ENCODE measurements around the gene LGALS16.
A peak's percentile ranks its signal among the peaks of the same experiment; 100 is the strongest.
"Not testable (repeated sequence)": the region's sequence is repeated elsewhere in the genome, so short reads cannot be mapped to it uniquely, and the experiment has no call there.

Gene LGALS16

GRCh38 chr19:39655613-39656012 is at the start of gene LGALS16:
Gene LGALS16 (plus strand): TSS chr19:39655913. CDS start chr19:39655962, 49 bp downstream.
- DNase-seq (ENCODE audit: low read depth) = no peak

- DNase-seq (ENCODE audit: low read depth) = no peak
Observed at GRCh38 chr19:39607021-39607420, 48.7 kb upstream of the LGALS16 start.

GRCh38 chr19:39607561-39607960 is 48.2 kb upstream of the LGALS16 start:
- DNase-seq (ENCODE audit: low read depth) = no peak

- no peak for DNase-seq (ENCODE audit: low read depth)
Observed at GRCh38 chr19:39613597-39613996, 42.1 kb upstream of the LGALS16 start.

- no peak for DNase-seq (ENCODE audit: low read depth)
Observed at GRCh38 chr19:39617745-39618144, 38.0 kb upstream of the LGALS16 start.

GRCh38 chr19:39623946-39624345 is 31.8 kb upstream of the LGALS16 start:
- no peak for DNase-seq (ENCODE audit: low read depth)

- not testable (repeated sequence) for DNase-seq (ENCODE audit: low read depth)
Observed at GRCh38 chr19:39627631-39628030, 28.1 kb upstream of the LGALS16 start.

- no peak for DNase-seq (ENCODE audit: low read depth)
Observed at GRCh38 chr19:39631178-39631577, 24.5 kb upstream of the LGALS16 start.

GRCh38 chr19:39631626-39632025 is 24.1 kb upstream of the LGALS16 start:
- no peak for DNase-seq (ENCODE audit: low read depth)

- no peak for DNase-seq (ENCODE audit: low read depth)
Observed at GRCh38 chr19:39637891-39638290, 17.8 kb upstream of the LGALS16 start.

GRCh38 chr19:39641773-39642172 is 13.9 kb upstream of the LGALS16 start:
- no peak for DNase-seq (ENCODE audit: low read depth)

GRCh38 chr19:39643591-39643990 is 12.1 kb upstream of the LGALS16 start:
- DNase-seq (ENCODE audit: low read depth) = no peak

GRCh38 chr19:39645800-39646411 is 9.8 kb upstream of the LGALS16 start:
- DNase-seq (ENCODE audit: low read depth) = no peak

- DNase-seq (ENCODE audit: low read depth) = no peak
Observed at GRCh38 chr19:39647918-39648317, 7.8 kb upstream of the LGALS16 start.

GRCh38 chr19:39659791-39660190 is 4.1 kb downstream of the LGALS16 start:
- no peak for DNase-seq (ENCODE audit: low read depth)

GRCh38 chr19:39660661-39661060 is 4.9 kb downstream of the LGALS16 start:
- no peak for DNase-seq (ENCODE audit: low read depth)

GRCh38 chr19:39661565-39661964 is 5.9 kb downstream of the LGALS16 start:
- DNase-seq (ENCODE audit: low read depth) = no peak

- not testable (repeated sequence) for DNase-seq (ENCODE audit: low read depth)
Observed at GRCh38 chr19:39669860-39670259, 14.1 kb downstream of the LGALS16 start.

GRCh38 chr19:39670998-39671397 is 15.3 kb downstream of the LGALS16 start:
- no peak for DNase-seq (ENCODE audit: low read depth)

- peak; percentile 24 for DNase-seq (ENCODE audit: low read depth)
Observed at GRCh38 chr19:39671739-39672363, 16.1 kb downstream of the LGALS16 start.

- no peak for DNase-seq (ENCODE audit: low read depth)
Observed at GRCh38 chr19:39672473-39672872, 16.8 kb downstream of the LGALS16 start.

- DNase-seq (ENCODE audit: low read depth) = not testable (repeated sequence)
Observed at GRCh38 chr19:39673862-39674261, 18.1 kb downstream of the LGALS16 start.

- no peak for DNase-seq (ENCODE audit: low read depth)
Observed at GRCh38 chr19:39676004-39676403, 20.3 kb downstream of the LGALS16 start.

Data from fibroblast of gingiva (primary cell).